Measurements from ENCODE around the gene CARD11.

GRCh38 chr7:3089493-3089892 lies 45.8 kb upstream of the CARD11 start:
- TF ChIP-seq ZFP3 (CRISPR knock-in tag; IDR thresholded peaks at IDR 0.05) (no peak), TSHZ2 (CRISPR knock-in tag; IDR thresholded peaks at IDR 0.05) (no peak), ESRRG (CRISPR knock-in tag; IDR thresholded peaks at IDR 0.05) (no peak), SNAI2 (CRISPR knock-in tag; IDR thresholded peaks at IDR 0.05) (no peak), ZFP30 (CRISPR knock-in tag; IDR thresholded peaks at IDR 0.05) (no peak), ARNTL (CRISPR knock-in tag; IDR thresholded peaks at IDR 0.05; ENCODE audit: borderline replicate concordance, low read depth) (no peak), RARB (CRISPR knock-in tag; IDR thresholded peaks at IDR 0.05) (no peak), OSR1 (CRISPR knock-in tag; IDR thresholded peaks at IDR 0.05) (no peak), BACH2 (CRISPR knock-in tag; IDR thresholded peaks at IDR 0.05; ENCODE audit: borderline replicate concordance) (no peak), PPARA (CRISPR knock-in tag; IDR thresholded peaks at IDR 0.05; ENCODE audit: borderline replicate concordance) (no peak), CSDC2 (CRISPR knock-in tag; IDR thresholded peaks at IDR 0.05) (no peak), ZNF8 (CRISPR knock-in tag; IDR thresholded peaks at IDR 0.05) (no peak), CREB5 (CRISPR knock-in tag; IDR thresholded peaks at IDR 0.05; ENCODE audit: low read depth) (no peak)

All from SK-N-SH treated with all-trans-retinoic acid at 6 μM for 48 hours (cell line).